Panc1 (cell line): Measurements from ENCODE around the gene NCAM1.
"Not testable (repeated sequence)": the region's sequence is repeated elsewhere in the genome, so short reads cannot be mapped to it uniquely, and the experiment has no call there.

ENCODE experiments used
- POLR2AphosphoS5 ChIP-seq: IDR thresholded peaks from 2 replicates; pipeline ENCODE4 v1.6.1; 2012; ENCODE audit warnings: mild to moderate bottlenecking, low read depth, low read length, moderate library complexity
- REST ChIP-seq, 2 experiments: IDR thresholded peaks; 2 replicates each; pipeline ENCODE4 v1.6.1; 2011 to 2012; ENCODE audit warnings: low read depth in 2 of 2, control low read depth in 1 of 2, low read length in 1 of 2, mild to moderate bottlenecking in 1 of 2, moderate library complexity in 1 of 2; ENCODE audit not compliant: insufficient read depth in 1 of 2
- SIN3A ChIP-seq: IDR thresholded peaks from 2 replicates; pipeline ENCODE4 v1.6.1; 2012; ENCODE audit warnings: low read depth, mild to moderate bottlenecking, low read length, moderate library complexity, borderline replicate concordance; ENCODE audit not compliant: insufficient read depth
- TCF7L2 ChIP-seq: IDR thresholded peaks from 2 replicates; pipeline ENCODE4 v1.6.1; 2011; ENCODE audit warnings: mild to moderate bottlenecking, low read depth, low read length, inconsistent platforms
- TF ChIP-seq, protein P1 (sequence below): fragments of 450-650 bp; IDR thresholded peaks from 2 replicates; pipeline ENCODE4 v1.5.1; 2017; ENCODE audit warnings: mild to moderate bottlenecking

DNA sequence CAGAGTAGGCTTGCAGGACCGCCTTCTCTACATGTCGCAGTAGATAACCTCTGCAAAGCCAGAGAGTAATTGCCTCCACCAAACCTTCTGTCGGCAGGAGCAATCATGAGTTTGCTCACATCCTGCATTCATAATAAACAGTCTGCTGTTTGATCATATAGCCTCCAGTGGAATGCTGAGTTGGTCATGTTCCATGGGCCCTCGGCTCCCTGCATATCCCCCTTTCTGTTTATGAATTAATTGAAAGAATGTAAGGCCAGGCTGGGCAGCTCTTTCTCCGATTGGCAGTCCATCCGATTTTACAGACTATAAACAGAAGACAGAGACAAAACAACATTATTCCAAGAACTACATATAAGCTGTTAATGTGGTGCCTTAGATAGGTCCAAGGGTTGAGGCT, 36.4 kb upstream of the NCAM1 start:
- TF ChIP-seq, protein P1, sequence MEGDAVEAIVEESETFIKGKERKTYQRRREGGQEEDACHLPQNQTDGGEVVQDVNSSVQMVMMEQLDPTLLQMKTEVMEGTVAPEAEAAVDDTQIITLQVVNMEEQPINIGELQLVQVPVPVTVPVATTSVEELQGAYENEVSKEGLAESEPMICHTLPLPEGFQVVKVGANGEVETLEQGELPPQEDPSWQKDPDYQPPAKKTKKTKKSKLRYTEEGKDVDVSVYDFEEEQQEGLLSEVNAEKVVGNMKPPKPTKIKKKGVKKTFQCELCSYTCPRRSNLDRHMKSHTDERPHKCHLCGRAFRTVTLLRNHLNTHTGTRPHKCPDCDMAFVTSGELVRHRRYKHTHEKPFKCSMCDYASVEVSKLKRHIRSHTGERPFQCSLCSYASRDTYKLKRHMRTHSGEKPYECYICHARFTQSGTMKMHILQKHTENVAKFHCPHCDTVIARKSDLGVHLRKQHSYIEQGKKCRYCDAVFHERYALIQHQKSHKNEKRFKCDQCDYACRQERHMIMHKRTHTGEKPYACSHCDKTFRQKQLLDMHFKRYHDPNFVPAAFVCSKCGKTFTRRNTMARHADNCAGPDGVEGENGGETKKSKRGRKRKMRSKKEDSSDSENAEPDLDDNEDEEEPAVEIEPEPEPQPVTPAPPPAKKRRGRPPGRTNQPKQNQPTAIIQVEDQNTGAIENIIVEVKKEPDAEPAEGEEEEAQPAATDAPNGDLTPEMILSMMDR: not testable (repeated sequence)
- not testable (repeated sequence) for TF ChIP-seq TCF7L2; POLR2AphosphoS5; SIN3A; REST (IDR thresholded peaks at IDR 0.05; ENCODE audit: insufficient read depth in 1 of 2, low read depth in 2 of 2, low read length in 1 of 2)
